Ishikawa (cell line): Measurements from ENCODE around the gene RBPJ.

ENCODE experiments used
- CEBPB ChIP-seq: IDR thresholded peaks from 2 replicates; pipeline ENCODE4 v1.6.1; 2012
- CREB1 ChIP-seq: IDR thresholded peaks from 2 replicates; pipeline ENCODE4 v1.6.1; 2012; ENCODE audit warnings: low read depth
- EGR1 ChIP-seq: IDR thresholded peaks from 2 replicates; pipeline ENCODE4 v1.6.1; 2012
- EP300 ChIP-seq: IDR thresholded peaks from 2 replicates; pipeline ENCODE4 v1.6.1; 2012; ENCODE audit warnings: borderline replicate concordance
- FOXM1 ChIP-seq: IDR thresholded peaks from 2 replicates; pipeline ENCODE4 v1.6.1; 2012; ENCODE audit warnings: low read depth, borderline replicate concordance
- NFIC ChIP-seq: IDR thresholded peaks from 2 replicates; pipeline ENCODE4 v1.6.1; 2012
- RAD21 ChIP-seq: IDR thresholded peaks from 2 replicates; pipeline ENCODE4 v1.6.1; 2012; ENCODE audit warnings: low read depth
- TAF1 ChIP-seq: IDR thresholded peaks from 2 replicates; pipeline ENCODE4 v1.6.1; 2012; ENCODE audit warnings: low read depth, mild to moderate bottlenecking
- TCF12 ChIP-seq: IDR thresholded peaks from 2 replicates; pipeline ENCODE4 v1.6.1; 2012; ENCODE audit warnings: low read depth
- TEAD4 ChIP-seq: IDR thresholded peaks from 2 replicates; pipeline ENCODE4 v1.6.1; 2012
- USF1 ChIP-seq: IDR thresholded peaks from 2 replicates; pipeline ENCODE4 v1.6.1; 2012
- YY1 ChIP-seq: IDR thresholded peaks from 2 replicates; pipeline ENCODE4 v1.6.1; 2012; ENCODE audit warnings: low read depth
- ZBTB7A ChIP-seq: IDR thresholded peaks from 2 replicates; pipeline ENCODE4 v1.6.1; 2012; ENCODE audit warnings: low read depth
- TF ChIP-seq, protein P1 (sequence below): IDR thresholded peaks from 2 replicates; pipeline ENCODE4 v1.6.1; 2012
- TF ChIP-seq, protein P2 (sequence below): IDR thresholded peaks from 2 replicates; pipeline ENCODE4 v1.6.1; 2012; ENCODE audit warnings: low read depth, mild to moderate bottlenecking

The RBPJ gene

GRCh38 chr4:26471890-26472289, 151.1 kb downstream of the RBPJ start:
- no peak for TF ChIP-seq NFIC
- TF ChIP-seq, protein P1, sequence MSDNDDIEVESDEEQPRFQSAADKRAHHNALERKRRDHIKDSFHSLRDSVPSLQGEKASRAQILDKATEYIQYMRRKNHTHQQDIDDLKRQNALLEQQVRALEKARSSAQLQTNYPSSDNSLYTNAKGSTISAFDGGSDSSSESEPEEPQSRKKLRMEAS: no peak
- TF ChIP-seq TCF12: no peak
- no peak for TF ChIP-seq CREB1
- no peak for TF ChIP-seq FOXM1
- TF ChIP-seq EP300: no peak
- no peak for TF ChIP-seq EGR1
- TF ChIP-seq CEBPB: no peak
- no peak for TF ChIP-seq TEAD4
- TF ChIP-seq YY1: no peak
- TF ChIP-seq ZBTB7A: no peak
- no peak for TF ChIP-seq TAF1
- TF ChIP-seq, protein P2, sequence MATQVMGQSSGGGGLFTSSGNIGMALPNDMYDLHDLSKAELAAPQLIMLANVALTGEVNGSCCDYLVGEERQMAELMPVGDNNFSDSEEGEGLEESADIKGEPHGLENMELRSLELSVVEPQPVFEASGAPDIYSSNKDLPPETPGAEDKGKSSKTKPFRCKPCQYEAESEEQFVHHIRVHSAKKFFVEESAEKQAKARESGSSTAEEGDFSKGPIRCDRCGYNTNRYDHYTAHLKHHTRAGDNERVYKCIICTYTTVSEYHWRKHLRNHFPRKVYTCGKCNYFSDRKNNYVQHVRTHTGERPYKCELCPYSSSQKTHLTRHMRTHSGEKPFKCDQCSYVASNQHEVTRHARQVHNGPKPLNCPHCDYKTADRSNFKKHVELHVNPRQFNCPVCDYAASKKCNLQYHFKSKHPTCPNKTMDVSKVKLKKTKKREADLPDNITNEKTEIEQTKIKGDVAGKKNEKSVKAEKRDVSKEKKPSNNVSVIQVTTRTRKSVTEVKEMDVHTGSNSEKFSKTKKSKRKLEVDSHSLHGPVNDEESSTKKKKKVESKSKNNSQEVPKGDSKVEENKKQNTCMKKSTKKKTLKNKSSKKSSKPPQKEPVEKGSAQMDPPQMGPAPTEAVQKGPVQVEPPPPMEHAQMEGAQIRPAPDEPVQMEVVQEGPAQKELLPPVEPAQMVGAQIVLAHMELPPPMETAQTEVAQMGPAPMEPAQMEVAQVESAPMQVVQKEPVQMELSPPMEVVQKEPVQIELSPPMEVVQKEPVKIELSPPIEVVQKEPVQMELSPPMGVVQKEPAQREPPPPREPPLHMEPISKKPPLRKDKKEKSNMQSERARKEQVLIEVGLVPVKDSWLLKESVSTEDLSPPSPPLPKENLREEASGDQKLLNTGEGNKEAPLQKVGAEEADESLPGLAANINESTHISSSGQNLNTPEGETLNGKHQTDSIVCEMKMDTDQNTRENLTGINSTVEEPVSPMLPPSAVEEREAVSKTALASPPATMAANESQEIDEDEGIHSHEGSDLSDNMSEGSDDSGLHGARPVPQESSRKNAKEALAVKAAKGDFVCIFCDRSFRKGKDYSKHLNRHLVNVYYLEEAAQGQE: no peak
- no peak for TF ChIP-seq RAD21
- TF ChIP-seq USF1: no peak

- no peak for TF ChIP-seq TAF1
- TF ChIP-seq NFIC: no peak
- TF ChIP-seq YY1: no peak
- TF ChIP-seq TCF12: no peak
- TF ChIP-seq, protein P2: no peak
- no peak for TF ChIP-seq ZBTB7A
- no peak for TF ChIP-seq EGR1
These were observed 153.1 kb downstream of the RBPJ start for GRCh38 chr4:26473893-26474292.

DNA sequence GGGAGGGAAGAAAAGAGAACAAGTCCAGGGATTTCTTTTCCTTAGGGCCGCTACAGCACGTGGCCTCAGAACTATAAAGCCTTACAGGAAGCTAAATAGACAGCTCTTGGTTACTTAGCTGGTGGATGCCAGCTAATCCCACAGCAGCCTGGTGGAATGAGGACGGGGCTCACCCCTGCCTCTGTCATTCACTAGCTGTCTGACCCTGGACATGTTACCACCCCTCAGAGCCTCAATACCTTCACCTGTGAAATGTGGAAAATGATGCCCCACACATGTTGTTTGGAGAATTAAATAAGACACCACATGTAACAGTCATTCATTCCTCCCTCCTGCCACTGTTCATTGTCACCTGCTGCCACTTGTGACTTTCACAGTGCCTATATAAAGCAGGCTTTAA, 153.7 kb downstream of the RBPJ start:
- TF ChIP-seq EGR1 (no peak), TEAD4 (no peak), TCF12 (no peak), NFIC (no peak), CREB1 (no peak), FOXM1 (no peak), ZBTB7A (no peak), TAF1 (no peak), USF1 (no peak), CEBPB (no peak), EP300 (no peak), YY1 (no peak), RAD21 (no peak)
- TF ChIP-seq, protein P2: no peak
- TF ChIP-seq, protein P1: no peak

DNA sequence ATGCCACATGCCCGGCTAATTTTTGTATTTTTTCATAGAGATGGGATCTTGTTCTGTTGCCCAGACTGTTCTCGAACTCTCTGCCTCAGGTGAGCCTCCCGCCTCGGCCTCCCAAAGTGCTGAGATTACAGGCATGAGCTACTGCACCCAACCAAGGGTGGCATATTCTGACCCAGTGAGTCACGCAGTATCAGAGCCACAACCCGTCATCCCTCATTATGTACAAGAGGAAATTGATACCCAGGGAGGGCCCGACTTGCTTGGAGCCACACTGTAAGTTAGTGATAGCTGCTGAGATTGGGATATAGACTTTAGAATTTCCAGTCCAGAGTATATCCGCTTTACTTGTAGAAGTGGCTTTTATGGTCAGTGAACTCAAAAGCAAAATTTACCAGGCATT, 154.9 kb downstream of the RBPJ start:
- TF ChIP-seq CREB1: no peak
- no peak for TF ChIP-seq YY1
- TF ChIP-seq USF1: no peak
- no peak for TF ChIP-seq ZBTB7A
- TF ChIP-seq TEAD4: no peak
- TF ChIP-seq EP300: no peak
- TF ChIP-seq FOXM1: no peak
- TF ChIP-seq CEBPB: no peak
- TF ChIP-seq EGR1: no peak
- no peak for TF ChIP-seq TAF1
- TF ChIP-seq, protein P2: no peak
- no peak for TF ChIP-seq TCF12
